Glomerular visceral epithelial cell (primary cell): Measurements from ENCODE around the gene DNAJC5.
"Not testable (repeated sequence)": the region's sequence is repeated elsewhere in the genome, so short reads cannot be mapped to it uniquely, and the experiment has no call there.

Experiments
- DNase-seq: peaks from one replicate; pipeline ENCODE4 v3.0.0-alpha.2; 2016; ENCODE audit errors: extremely low spot score

The DNAJC5 gene

GRCh38 chr20:63894358-63895201 lies at the start of gene DNAJC5:
Gene DNAJC5 (plus strand): TSS chr20:63895126. CDS start chr20:63928346, 33,220 bp downstream.
- peak; percentile 98 for DNase-seq

- no peak for DNase-seq
Observed at GRCh38 chr20:63846128-63846771, 48.7 kb upstream of the DNAJC5 start.

GRCh38 chr20:63846888-63847236 lies 48.1 kb upstream of the DNAJC5 start:
- no peak for DNase-seq

- no peak for DNase-seq
Observed at GRCh38 chr20:63847237-63848002, 47.5 kb upstream of the DNAJC5 start.

GRCh38 chr20:63848003-63848911 lies 46.7 kb upstream of the DNAJC5 start:
- no peak for DNase-seq

GRCh38 chr20:63850689-63851547 lies 44.0 kb upstream of the DNAJC5 start:
- DNase-seq, result no peak

- not testable (repeated sequence) for DNase-seq
Observed at GRCh38 chr20:63851548-63851943, 43.4 kb upstream of the DNAJC5 start.

GRCh38 chr20:63853733-63854068 lies 41.2 kb upstream of the DNAJC5 start:
- not testable (repeated sequence) for DNase-seq

GRCh38 chr20:63854069-63854765 lies 40.7 kb upstream of the DNAJC5 start:
- DNase-seq, result no peak

GRCh38 chr20:63854766-63855362 lies 40.1 kb upstream of the DNAJC5 start:
- no peak for DNase-seq

GRCh38 chr20:63855363-63856097 lies 39.4 kb upstream of the DNAJC5 start:
- DNase-seq, result no peak

GRCh38 chr20:63856098-63856511 lies 38.8 kb upstream of the DNAJC5 start:
- DNase-seq, result no peak

- no peak for DNase-seq
Observed at GRCh38 chr20:63857764-63858392, 37.0 kb upstream of the DNAJC5 start.

- DNase-seq, result peak; percentile 23
Observed at GRCh38 chr20:63858393-63859165, 36.3 kb upstream of the DNAJC5 start.

GRCh38 chr20:63859166-63859699 lies 35.7 kb upstream of the DNAJC5 start:
- DNase-seq, result no peak

GRCh38 chr20:63860325-63861051 lies 34.4 kb upstream of the DNAJC5 start:
- DNase-seq, result no peak
